K562 (cell line): ENCODE data around the gene CDYL. TPM values are rescaled to one million over a fixed set of nuclear protein-coding genes. Genes with fewer than 3 reads are reported as not detected.

ENCODE experiments used
- CHD4 ChIP-seq: fragments of 200-600 bp; sonication (generic); IDR thresholded peaks from 3 replicates; pipeline ENCODE4 v1.6.1; 2012; ENCODE audit warnings: low read depth, mild to moderate bottlenecking, mixed read lengths, low read length, inconsistent platforms; ENCODE audit not compliant: insufficient read depth, insufficient replicate concordance, poor library complexity, severe bottlenecking
- HNRNPK ChIP-seq: fragments of 200-400 bp; formaldehyde crosslinking; IDR thresholded peaks from one replicate; pipeline ENCODE4 v1.6.1; 2018; ENCODE audit warnings: mild to moderate bottlenecking, low read depth, low read length; ENCODE audit not compliant: poor library complexity, severe bottlenecking
- KLF16 ChIP-seq: IDR thresholded peaks from 2 replicates; pipeline ENCODE4 v1.6.1; 2016; ENCODE audit warnings: antibody characterized with exemption
- POLR2H ChIP-seq: IDR thresholded peaks from 2 replicates; pipeline ENCODE4 v1.6.1; 2016; ENCODE audit warnings: missing genetic modification characterization, low read depth, mild to moderate bottlenecking, control low read depth, missing compliant biosample characterization, moderate library complexity
- RBM15 ChIP-seq: fragments of 200-400 bp; formaldehyde crosslinking; IDR thresholded peaks from 2 replicates; pipeline ENCODE4 v1.6.1; 2018; ENCODE audit warnings: mild to moderate bottlenecking, low read length, moderate library complexity; ENCODE audit not compliant: insufficient read depth
- RBM22 ChIP-seq: fragments of 200-400 bp; formaldehyde crosslinking; IDR thresholded peaks from 2 replicates; pipeline ENCODE4 v1.6.1; 2018; ENCODE audit warnings: low read length, low read depth; ENCODE audit not compliant: poor library complexity, severe bottlenecking
- SNIP1 ChIP-seq: fragments of 450-650 bp; IDR thresholded peaks from 2 replicates; pipeline ENCODE4 v1.7.1; 2017; ENCODE audit warnings: low read depth, mild to moderate bottlenecking
- SREBF2 ChIP-seq: sonication (generic); formaldehyde crosslinking; IDR thresholded peaks from 2 replicates; pipeline ENCODE4 v1.4.0; 2020; ENCODE audit warnings: mild to moderate bottlenecking, missing genetic modification reagents
- ZBTB7A ChIP-seq: IDR thresholded peaks from 2 replicates; pipeline ENCODE4 v1.6.1; 2011; ENCODE audit warnings: low read depth, mild to moderate bottlenecking, low read length, moderate library complexity, borderline replicate concordance; ENCODE audit not compliant: control insufficient read depth
- ZC3H8 ChIP-seq: fragments of 450-650 bp; IDR thresholded peaks from 2 replicates; pipeline ENCODE4 v1.6.1; 2017
- ZNF282 ChIP-seq: sonication (generic); formaldehyde crosslinking; IDR thresholded peaks from 2 replicates; pipeline ENCODE4 v1.8.1; 2023; ENCODE audit warnings: missing genetic modification reagents
- polyA plus RNA-seq, 8 experiments: library from polyadenylated mRNA; depleted of rRNA in 4 of 8; stranded (reverse) in 5 of 8; unstranded in 3 of 8; fragments of >200 nt; fragmentation: Nextera tagmentation in 2 of 8; fragmentation: Illumina TruSeq in 1 of 8; extraction: Ambion mirVana in 2 of 8; extraction: Trizol in 1 of 8; gene quantifications; 2 replicates each; pipeline versions ENCODE4 v1.2.1 to v1.2.3, GENCODE V29; 2011 to 2014; ENCODE audit warnings: inconsistent platforms in 1 of 8, missing spikeins in 1 of 8
- total RNA-seq, 7 experiments: library from RNA; depleted of rRNA in 6 of 7; stranded (reverse); fragments of >200 nt in 6 of 7; fragmentation: Illumina TruSeq in 2 of 7; extraction: Trizol in 2 of 7; gene quantifications; 2 replicates each; pipeline versions ENCODE4 v1.2.1 to v1.2.3, GENCODE V29; 2011 to 2021; ENCODE audit warnings: low replicate concordance in 1 of 7
- TF ChIP-seq, protein P1 (sequence below): IDR thresholded peaks from 2 replicates; pipeline ENCODE4 v1.6.1; 2011; ENCODE audit warnings: borderline replicate concordance, low read depth, mild to moderate bottlenecking, moderate library complexity, low read length; ENCODE audit not compliant: insufficient read depth, poor library complexity, severe bottlenecking
- TF ChIP-seq, protein P2 (sequence below), 2 experiments: IDR thresholded peaks in 1 of 2; conservative IDR thresholded peaks in 1 of 2; 2 replicates each; pipeline ENCODE4 v1.6.1; 2016; ENCODE audit warnings: low read depth in 2 of 2, mild to moderate bottlenecking in 1 of 2, missing compliant biosample characterization in 1 of 2, missing genetic modification characterization in 1 of 2, moderate library complexity in 1 of 2
- TF ChIP-seq, protein P3 (sequence below): fragments of 450-650 bp; IDR thresholded peaks from one replicate; pipeline ENCODE4 v1.6.1; 2018; ENCODE audit warnings: mild to moderate bottlenecking, moderate library complexity; ENCODE audit not compliant: partially characterized antibody
- TF ChIP-seq, protein P4 (sequence below), 2 experiments: IDR thresholded peaks; 2 replicates each; pipeline ENCODE4 v1.6.1; 2011; ENCODE audit warnings: borderline replicate concordance in 1 of 2, control low read depth in 1 of 2, low read depth in 1 of 2, low read length in 1 of 2, mild to moderate bottlenecking in 1 of 2, mixed read lengths in 1 of 2, moderate library complexity in 1 of 2; ENCODE audit not compliant: insufficient read depth in 1 of 2, insufficient read length in 1 of 2, poor library complexity in 1 of 2, severe bottlenecking in 1 of 2; ENCODE audit errors: extremely low read depth in 1 of 2
- TF ChIP-seq, protein P5 (sequence below): fragments of 450-650 bp; formaldehyde crosslinking; IDR thresholded peaks from 2 replicates; pipeline ENCODE4 v1.4.0; 2020; ENCODE audit warnings: mild to moderate bottlenecking, moderate library complexity

CDYL gene
- total and polyA plus RNA-seq, 9 of the 15 experiments (the other 6 are each of a cell fraction or from before 2014, with no cell fraction given) = 8.1 to 45.8 (median 40.8) TPM

DNA sequence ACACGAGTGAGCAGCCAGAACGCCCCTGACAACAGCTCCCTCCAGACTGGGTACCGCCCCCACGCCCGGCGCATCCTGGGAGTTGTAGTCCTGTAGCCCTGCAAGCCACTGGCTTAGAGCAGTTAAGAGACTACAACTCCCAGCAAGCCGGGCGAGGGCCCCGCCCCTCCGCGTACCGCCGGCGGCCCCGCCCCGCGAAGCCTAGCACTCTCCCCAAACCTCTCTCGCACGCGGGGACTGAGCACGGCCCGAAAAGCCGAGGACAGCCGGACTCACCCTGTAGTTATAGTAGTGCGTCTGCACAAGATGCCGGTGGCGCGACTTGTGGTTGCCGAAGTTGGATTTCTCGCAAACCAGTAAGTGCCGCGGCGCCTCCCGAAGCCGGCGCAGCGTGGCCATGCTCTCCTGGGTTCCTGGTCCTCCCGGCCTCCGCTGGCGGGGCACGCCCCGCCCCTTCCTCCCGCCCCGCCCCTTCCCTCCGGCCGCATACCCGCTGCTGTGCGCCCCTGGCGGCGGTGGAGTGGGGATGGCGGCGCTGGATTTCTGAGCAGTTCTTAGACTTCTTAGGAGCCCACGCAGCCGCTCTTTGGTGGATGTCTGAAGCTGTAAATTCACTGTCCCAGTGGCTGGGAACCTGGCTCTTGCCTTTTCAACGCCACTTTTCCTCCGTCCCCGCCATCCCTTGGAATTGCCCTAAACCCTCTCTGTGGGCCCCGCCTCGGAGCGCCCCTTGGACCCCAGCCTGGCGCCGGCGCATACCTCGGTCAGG, 227.6 kb downstream of the CDYL start, which contains the start of gene RPP40 (continued):
- TF ChIP-seq, protein P1, sequence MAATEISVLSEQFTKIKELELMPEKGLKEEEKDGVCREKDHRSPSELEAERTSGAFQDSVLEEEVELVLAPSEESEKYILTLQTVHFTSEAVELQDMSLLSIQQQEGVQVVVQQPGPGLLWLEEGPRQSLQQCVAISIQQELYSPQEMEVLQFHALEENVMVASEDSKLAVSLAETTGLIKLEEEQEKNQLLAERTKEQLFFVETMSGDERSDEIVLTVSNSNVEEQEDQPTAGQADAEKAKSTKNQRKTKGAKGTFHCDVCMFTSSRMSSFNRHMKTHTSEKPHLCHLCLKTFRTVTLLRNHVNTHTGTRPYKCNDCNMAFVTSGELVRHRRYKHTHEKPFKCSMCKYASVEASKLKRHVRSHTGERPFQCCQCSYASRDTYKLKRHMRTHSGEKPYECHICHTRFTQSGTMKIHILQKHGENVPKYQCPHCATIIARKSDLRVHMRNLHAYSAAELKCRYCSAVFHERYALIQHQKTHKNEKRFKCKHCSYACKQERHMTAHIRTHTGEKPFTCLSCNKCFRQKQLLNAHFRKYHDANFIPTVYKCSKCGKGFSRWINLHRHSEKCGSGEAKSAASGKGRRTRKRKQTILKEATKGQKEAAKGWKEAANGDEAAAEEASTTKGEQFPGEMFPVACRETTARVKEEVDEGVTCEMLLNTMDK = peak; percentile 96
- TF ChIP-seq HNRNPK (no peak), ZBTB7A (peak; percentile 93), RBM22 (no peak), ZNF282 (CRISPR knock-in tag) (peak; percentile 92; the same call in 1 of the 2 replicates), POLR2H (tag) (peak; percentile 62), SREBF2 (CRISPR knock-in tag) (peak; percentile 80; the same call in 1 of the 2 replicates), KLF16 (no peak), CHD4 (no peak), RBM15 (no peak), ZC3H8 (no peak), SNIP1 (no peak)
- TF ChIP-seq, protein P2, sequence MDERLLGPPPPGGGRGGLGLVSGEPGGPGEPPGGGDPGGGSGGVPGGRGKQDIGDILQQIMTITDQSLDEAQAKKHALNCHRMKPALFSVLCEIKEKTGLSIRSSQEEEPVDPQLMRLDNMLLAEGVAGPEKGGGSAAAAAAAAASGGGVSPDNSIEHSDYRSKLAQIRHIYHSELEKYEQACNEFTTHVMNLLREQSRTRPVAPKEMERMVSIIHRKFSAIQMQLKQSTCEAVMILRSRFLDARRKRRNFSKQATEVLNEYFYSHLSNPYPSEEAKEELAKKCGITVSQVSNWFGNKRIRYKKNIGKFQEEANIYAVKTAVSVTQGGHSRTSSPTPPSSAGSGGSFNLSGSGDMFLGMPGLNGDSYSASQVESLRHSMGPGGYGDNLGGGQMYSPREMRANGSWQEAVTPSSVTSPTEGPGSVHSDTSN (CRISPR knock-in tag; IDR thresholded peaks at IDR 0.05; ENCODE audit: low read depth) = no peak
- TF ChIP-seq, protein P2 (tag; conservative IDR thresholded peaks at IDR 0.05; ENCODE audit: low read depth) = no peak
- TF ChIP-seq, protein P3, sequence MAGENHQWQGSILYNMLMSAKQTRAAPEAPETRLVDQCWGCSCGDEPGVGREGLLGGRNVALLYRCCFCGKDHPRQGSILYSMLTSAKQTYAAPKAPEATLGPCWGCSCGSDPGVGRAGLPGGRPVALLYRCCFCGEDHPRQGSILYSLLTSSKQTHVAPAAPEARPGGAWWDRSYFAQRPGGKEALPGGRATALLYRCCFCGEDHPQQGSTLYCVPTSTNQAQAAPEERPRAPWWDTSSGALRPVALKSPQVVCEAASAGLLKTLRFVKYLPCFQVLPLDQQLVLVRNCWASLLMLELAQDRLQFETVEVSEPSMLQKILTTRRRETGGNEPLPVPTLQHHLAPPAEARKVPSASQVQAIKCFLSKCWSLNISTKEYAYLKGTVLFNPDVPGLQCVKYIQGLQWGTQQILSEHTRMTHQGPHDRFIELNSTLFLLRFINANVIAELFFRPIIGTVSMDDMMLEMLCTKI = no peak
- TF ChIP-seq, protein P4, sequence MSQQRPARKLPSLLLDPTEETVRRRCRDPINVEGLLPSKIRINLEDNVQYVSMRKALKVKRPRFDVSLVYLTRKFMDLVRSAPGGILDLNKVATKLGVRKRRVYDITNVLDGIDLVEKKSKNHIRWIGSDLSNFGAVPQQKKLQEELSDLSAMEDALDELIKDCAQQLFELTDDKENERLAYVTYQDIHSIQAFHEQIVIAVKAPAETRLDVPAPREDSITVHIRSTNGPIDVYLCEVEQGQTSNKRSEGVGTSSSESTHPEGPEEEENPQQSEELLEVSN (IDR thresholded peaks at IDR 0.05; ENCODE audit: borderline replicate concordance in 1 of 2, extremely low read depth in 1 of 2, insufficient read depth in 1 of 2, insufficient read length in 1 of 2, low read depth in 1 of 2, low read length in 1 of 2, poor library complexity in 1 of 2, severe bottlenecking in 1 of 2) = peak; percentile 93
- TF ChIP-seq, protein P5, sequence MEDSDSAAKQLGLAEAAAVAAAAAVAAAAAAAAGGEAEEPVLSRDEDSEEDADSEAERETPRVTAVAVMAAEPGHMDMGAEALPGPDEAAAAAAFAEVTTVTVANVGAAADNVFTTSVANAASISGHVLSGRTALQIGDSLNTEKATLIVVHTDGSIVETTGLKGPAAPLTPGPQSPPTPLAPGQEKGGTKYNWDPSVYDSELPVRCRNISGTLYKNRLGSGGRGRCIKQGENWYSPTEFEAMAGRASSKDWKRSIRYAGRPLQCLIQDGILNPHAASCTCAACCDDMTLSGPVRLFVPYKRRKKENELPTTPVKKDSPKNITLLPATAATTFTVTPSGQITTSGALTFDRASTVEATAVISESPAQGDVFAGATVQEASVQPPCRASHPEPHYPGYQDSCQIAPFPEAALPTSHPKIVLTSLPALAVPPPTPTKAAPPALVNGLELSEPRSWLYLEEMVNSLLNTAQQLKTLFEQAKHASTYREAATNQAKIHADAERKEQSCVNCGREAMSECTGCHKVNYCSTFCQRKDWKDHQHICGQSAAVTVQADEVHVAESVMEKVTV (CRISPR knock-in tag) = no peak
